GM19351 (cell line): ENCODE measurements around the gene BACH2.
"Not testable (repeated sequence)": the region's sequence is repeated elsewhere in the genome, so short reads cannot be mapped to it uniquely, and the experiment has no call there.

Source experiments
- ATAC-seq: cut with Tn5 transposase; IDR thresholded peaks from one replicate; pipeline ENCODE4 v1.9.1; 2021; ENCODE audit warnings: mild to moderate bottlenecking, moderate library complexity; ENCODE audit not compliant: unreplicated experiment

BACH2 gene

GRCh38 chr6:89927791-89928550 lies 368.7 kb downstream of the BACH2 start:
- no peak for ATAC-seq

DNA sequence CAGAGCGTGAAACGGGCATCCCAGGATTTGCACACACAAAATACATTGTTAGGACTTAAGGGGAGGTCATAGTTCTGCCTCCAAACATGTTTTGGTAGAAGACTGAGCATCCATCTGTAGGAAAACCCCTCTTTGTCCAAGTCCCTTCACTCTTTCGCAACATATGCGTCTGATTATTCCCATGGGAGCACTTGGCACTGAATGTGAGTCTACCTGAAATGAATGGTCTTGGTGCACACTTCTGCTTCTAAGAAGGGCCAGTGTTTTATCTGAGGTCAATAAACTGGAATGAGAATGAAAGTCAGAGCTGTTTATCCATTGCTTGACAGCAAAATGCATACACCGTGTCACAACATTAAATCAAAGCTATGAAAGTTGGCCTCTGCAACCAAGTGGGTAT lies 369.4 kb downstream of the BACH2 start:
- ATAC-seq: no peak

- ATAC-seq: no peak
Observed at GRCh38 chr6:89925826-89926225, 370.8 kb downstream of the BACH2 start.

- ATAC-seq: no peak
Observed at GRCh38 chr6:89924231-89924630, 372.4 kb downstream of the BACH2 start.

GRCh38 chr6:89921691-89922090 lies 375.0 kb downstream of the BACH2 start:
- ATAC-seq: no peak

DNA sequence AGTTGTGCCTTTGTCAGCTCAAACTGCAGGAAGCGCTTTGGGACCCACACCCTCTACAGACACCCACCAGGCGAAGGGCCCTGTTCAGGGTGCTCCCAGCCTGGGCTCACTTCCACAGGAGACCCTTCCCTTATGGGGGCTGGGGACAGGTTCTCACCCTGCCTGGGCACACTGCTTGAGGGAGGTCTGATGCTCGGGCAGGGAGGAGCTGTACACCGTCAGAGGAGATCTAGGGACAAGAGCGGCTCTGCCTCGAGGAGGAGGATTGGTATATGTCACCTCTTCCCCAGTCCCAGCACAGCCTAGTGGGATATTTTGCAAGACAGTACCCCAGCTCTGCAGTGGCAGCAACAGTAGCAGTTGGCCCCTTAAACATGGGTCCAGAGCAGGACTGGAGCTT lies 375.4 kb downstream of the BACH2 start:
- no peak for ATAC-seq

- ATAC-seq: no peak
Observed at GRCh38 chr6:89917801-89918366, 378.8 kb downstream of the BACH2 start.

DNA sequence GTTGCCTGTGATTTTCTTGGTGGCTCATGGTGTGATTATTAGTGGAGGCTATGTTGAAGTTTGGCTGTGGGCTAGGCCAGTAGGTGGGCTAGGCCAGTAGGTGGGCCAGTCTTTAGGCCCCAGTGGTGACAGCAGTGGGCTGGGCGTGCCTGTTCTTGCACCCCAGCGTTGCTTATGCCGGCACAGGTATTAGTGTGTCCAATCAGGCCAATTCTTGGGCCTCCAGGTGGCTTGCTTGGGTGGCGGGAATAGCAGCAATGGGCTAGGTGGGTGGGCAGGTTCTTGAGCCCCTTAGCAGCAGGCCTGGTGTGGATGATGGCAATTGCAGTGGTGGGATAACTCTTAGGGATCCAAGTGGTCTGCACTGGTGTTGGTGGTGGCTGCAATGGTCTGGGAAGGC lies 379.4 kb downstream of the BACH2 start:
- ATAC-seq: no peak

DNA sequence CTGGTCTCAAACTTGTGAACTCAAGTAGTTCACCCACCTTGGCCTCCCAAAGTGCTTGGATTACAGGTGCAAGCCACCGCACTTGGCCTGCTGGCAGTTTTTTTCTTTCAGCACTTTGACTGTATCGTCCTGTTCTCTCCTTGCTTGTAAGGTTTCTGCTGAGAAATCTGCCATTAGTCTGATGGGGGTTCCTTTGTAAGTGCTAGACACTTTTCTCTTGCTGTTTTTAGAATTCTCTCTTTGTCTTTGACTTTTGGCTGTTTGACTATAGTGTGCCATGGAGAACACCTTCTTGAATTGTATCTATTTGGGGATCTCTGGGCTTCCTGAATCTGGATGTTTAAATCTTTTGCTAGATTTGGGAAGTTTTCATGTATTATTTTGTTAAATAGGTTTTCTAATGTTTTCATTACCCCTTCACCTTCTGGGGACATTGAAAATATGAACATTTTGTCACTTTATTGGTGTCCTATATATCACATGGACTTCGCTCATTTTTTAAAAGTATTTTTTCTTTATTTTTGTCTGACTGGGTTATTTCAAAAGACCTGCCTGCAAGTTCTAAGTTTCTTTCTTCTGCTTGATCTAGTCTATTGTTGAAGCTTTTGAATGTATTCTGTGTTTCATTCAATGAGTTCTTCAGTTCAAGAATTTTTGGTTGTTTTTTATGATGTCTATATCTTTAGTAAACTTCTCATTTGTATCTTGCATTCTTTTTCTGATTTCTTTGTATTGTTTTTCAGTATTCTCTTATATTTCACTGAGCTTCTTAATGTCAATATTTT lies 380.3 kb downstream of the BACH2 start:
- no peak for ATAC-seq

- no peak for ATAC-seq
Observed at GRCh38 chr6:89910902-89911240, 385.8 kb downstream of the BACH2 start.

GRCh38 chr6:89910001-89910901 lies 386.4 kb downstream of the BACH2 start:
- not testable (repeated sequence) for ATAC-seq

DNA sequence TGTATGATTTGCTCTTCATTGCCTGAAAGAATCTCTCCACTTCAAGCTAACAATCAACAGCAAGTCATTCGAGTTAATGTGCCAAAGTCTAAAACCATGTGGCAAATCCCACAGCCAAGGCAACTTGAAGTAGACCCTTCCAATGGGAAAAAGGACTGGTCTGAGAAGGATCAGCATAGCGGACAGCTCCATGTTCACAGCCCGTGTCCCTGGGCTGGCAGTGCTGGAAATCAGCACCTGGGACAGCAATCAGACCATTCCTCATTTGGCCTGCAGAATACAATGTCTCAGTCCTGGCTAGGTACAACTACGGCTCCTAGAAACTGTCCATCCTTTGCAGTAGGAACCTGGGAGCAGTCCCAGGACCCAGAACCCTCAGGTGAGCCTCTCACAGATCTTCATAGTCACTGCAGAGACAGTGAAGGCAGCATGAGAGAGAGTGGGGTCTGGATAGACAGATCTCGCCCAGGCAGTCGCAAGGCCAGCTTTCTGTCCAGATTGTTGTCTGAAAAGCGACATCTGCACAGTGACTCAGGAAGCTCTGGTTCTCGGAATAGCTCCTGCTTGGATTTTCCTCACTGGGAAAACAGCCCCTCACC lies 401.3 kb downstream of the BACH2 start:
- ATAC-seq: no peak

DNA sequence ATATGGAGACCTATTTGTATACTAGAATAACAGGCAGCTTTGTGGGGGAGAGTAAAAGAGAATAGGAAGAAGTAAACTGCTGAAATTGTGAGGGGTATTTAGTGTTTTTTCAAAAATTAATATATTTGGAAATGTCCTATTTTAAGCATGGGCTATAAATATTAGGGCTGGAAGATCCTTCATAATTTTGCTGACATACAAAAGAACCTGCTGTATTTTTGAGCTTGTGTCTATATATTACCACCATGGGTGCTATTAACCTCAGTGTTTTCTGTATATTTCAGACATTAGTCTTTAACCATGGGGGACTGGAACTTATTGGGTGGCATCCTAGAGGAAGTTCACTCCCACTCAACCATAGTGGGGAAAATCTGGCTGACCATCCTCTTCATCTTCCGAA lies 402.5 kb downstream of the BACH2 start, which contains the start of gene GJA10:
Gene GJA10 (plus strand): TSS at position 301 of the 400 bp plus-strand sequence. CDS start 0 bp downstream, at position 301.
- no peak for ATAC-seq

DNA sequence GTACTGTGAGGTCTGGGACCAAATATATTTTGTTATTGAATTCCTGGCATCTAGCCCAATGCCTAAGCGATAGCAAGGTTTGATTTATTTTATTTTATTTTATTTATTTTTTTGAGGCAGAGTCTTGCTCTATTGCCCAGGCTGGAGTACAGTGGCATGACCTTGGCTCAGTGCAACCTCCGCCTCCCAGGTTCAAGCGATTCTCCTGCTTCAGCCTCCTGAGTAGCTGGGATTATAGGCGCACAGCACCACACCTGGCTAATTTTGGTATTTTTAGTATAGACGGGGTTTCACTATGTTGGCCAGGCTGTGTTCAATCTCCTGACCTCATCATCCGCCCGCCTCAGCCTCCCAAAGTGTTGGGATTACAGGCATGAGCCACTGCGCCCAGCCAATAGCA lies 404.1 kb downstream of the BACH2 start:
- ATAC-seq: not testable (repeated sequence)

- ATAC-seq: not testable (repeated sequence)
Observed at GRCh38 chr6:89890845-89891528, 405.7 kb downstream of the BACH2 start.

- ATAC-seq: no peak
Observed at GRCh38 chr6:89888871-89889270, 407.8 kb downstream of the BACH2 start.

- no peak for ATAC-seq
Observed at GRCh38 chr6:89888138-89888514, 408.5 kb downstream of the BACH2 start.

- ATAC-seq: no peak
Observed at GRCh38 chr6:89887452-89888137, 409.0 kb downstream of the BACH2 start.

- no peak for ATAC-seq
Observed at GRCh38 chr6:89886378-89887120, 410.1 kb downstream of the BACH2 start.
